SKM-1 (cell line): Measurements from ENCODE around the gene TUBA1A.
"Not testable (repeated sequence)": the region's sequence is repeated elsewhere in the genome, so short reads cannot be mapped to it uniquely, and the experiment has no call there.

Experiments used
- DNase-seq: peaks from one replicate; lab custom pipeline; 2025; ENCODE audit not compliant: unreplicated experiment; lab: John Stamatoyannopoulos, UW

The TUBA1A gene

DNA sequence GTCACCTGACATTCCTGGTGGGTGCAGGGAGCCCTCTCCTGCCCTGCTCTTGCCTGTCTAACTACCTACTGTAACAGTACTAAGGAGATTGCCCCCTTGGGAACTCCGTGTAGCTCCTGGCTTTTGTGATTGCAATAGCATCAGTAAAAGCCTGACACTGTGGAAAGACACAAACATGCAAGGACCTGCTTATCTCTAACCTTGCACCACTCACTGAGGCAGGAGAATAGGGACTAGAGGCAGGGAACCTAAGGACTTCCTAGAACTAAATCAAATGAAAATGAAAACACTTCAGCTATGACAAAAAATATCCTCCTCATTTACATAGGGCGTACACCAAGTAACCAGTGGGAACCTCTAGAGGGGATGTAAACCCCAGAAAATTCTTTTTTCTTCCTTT lies 28.5 kb downstream of the TUBA1A start:
- no peak for DNase-seq

DNA sequence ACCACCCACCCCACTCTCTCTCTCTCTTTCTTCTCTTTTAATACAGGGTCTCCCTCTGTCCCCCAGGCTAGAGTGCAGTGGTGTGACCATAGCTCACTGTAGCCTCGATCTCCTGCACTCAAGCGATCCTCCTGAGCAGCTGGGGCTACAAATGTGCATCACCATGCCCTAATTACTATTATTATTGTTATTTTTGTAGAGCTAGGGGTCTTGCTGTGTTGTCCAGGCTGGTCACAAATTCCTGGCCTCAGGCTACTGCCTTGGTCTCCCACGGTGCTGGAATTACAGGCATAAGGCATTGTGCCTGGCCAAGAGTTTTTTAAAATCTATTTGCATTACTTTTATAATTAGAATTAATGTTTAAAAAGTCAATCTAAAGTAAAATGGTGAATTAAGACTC lies 34.7 kb downstream of the TUBA1A start:
- no peak for DNase-seq

GRCh38 chr12:49147384-49147783 lies 41.5 kb downstream of the TUBA1A start:
- DNase-seq: no peak

GRCh38 chr12:49146406-49146805 lies 42.5 kb downstream of the TUBA1A start:
- DNase-seq: no peak

GRCh38 chr12:49144384-49144783 lies 44.5 kb downstream of the TUBA1A start:
- no peak for DNase-seq

DNA sequence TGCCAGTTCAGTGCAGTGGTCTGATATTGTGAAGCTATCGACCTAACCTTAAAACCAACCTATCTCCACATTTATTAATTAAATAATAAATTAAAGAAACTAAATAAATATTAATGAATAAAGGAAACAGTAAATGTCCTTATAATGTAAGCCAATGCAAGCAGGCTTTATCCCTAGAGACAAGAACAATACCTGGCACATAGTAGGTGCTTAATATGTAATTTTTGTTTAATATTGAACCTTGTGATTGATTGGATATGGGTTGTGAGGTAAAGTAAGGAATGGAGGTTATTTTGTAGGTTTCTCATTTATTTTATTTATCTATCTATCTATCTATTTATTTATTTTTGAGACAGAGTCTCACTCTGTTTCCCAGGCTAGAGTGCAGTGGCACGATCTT lies 49.9 kb downstream of the TUBA1A start:
- DNase-seq: no peak

DNA sequence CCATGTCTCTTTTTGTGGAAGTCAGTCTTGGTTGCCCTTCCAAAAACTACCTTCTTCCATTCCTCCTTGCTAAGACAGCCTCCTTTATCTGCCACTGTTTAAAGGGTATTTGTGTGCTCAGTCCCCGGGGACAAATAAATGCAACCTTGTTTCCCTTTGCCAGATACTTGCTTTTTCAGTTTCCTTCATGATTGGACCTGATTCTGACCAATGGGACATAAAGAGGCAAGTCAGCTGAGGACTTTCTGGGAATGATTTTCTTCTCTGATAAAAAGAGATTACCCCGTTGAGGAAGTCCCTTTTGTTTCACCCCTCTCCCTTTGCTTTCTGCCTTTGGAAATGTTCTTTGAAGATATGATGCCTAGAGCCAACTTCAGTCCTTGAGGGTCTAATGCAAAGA lies 50.3 kb downstream of the TUBA1A start:
- DNase-seq: no peak

DNA sequence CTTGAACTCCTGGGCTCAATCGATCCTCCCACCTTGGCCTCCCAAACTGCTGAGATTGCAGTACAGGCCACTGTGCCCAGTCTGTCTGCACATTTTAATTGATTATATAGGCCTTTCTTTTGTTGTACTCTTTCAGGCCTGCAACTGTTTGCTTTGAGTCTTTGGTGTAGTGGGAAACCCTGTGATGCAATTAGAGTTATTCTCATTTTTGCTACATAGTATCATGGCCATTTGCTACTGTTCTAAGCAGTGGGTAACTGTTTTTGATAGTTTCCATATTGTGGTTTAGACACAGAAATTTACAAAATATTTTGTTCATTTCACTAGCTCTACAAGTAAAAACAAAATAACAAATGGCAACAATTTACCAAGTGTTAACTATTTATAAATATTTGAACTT lies 51.4 kb downstream of the TUBA1A start:
- DNase-seq: no peak

DNA sequence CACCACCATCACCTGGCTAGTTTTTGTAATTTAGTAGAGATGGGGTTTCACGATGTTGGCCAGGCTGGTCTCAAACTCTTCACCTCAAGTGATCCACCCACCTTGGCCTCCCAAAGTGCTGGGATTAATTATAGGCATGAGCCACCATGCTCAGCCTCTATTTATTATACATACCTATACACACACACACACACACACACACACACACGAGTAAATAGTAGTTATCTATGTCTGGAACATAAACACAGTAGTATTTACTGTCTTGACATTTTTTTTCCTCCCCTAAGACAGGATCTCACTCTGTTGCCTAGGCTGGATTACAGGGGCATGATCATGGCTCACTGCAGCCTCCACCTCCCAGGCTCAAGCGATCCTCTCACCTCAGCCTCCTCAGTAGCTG lies 51.9 kb downstream of the TUBA1A start:
- DNase-seq: not testable (repeated sequence)
